ENCODE measurements around the gene C2CD5. TPM values are rescaled to one million over a fixed set of nuclear protein-coding genes. Genes with fewer than 3 reads are reported as not detected.
"Not testable (repeated sequence)": the region's sequence is repeated elsewhere in the genome, so short reads cannot be mapped to it uniquely, and the experiment has no call there.

C2CD5 gene
- total RNA-seq, 3 donors from 2014 or later: 56.3 to 68.6 (median 62.4) TPM

DNA sequence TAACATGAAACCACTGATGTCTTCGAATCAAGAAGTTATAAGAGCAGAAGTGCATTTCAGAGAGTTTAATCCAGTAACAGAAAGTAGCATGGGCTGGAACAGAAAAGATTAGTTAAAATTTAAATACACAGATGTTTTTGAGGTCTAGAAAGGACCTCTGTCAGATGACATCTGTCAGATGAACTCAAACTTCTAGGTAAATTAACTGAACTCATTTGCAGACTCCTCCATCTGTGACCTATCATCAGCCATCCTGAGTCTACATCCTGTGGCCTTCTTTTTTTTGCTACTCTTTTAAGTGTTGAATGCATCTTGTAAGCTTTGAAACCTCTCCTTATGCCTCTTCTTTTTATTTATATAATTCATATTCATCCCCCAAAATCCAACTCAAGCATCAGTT, 53.3 kb downstream of the C2CD5 start:
- intact Hi-C loops (cut with DNase I, micrococcal nuclease): no loop called here
- Histone ChIP-seq H3K9me3 (no peaks in the 10 kb centered on the region), H3K4me3 (no peak overlapping the region), H3K36me3 (ENCODE audit: low read depth) (no peaks in the 10 kb centered on the region), H3K4me1 (ENCODE audit: low read depth) (no peaks in the 10 kb centered on the region)
- DNase-seq (no peak), ATAC-seq (no peak)
- TF ChIP-seq CTCF (IDR thresholded peaks at IDR 0.05): no peak

- no peaks in the 10 kb centered on the region for H3K9me3 ChIP-seq
- TF ChIP-seq CTCF (IDR thresholded peaks at IDR 0.05): no peak
- H3K4me1 ChIP-seq (ENCODE audit: low read depth): no peaks in the 10 kb centered on the region
- no peak for ATAC-seq
- no peaks in the 10 kb centered on the region for H3K36me3 ChIP-seq (ENCODE audit: low read depth)
- H3K4me3 ChIP-seq: no peak overlapping the region
- no peak for DNase-seq
- intact Hi-C loops (cut with DNase I, micrococcal nuclease): no loop called here
Measured at GRCh38 chr12:22488478-22488877, 55.9 kb downstream of the C2CD5 start.

GRCh38 chr12:22487683-22488082, 56.7 kb downstream of the C2CD5 start:
- ATAC-seq; H3K36me3 ChIP-seq (ENCODE audit: low read depth); H3K4me3 ChIP-seq; H3K4me1 ChIP-seq (ENCODE audit: low read depth); intact Hi-C loops (cut with DNase I, micrococcal nuclease); H3K9me3 ChIP-seq; DNase-seq: not testable (repeated sequence)

- Histone ChIP-seq H3K4me1 (ENCODE audit: low read depth) (no peaks in the 10 kb centered on the region), H3K9me3 (no peaks in the 10 kb centered on the region), H3K36me3 (ENCODE audit: low read depth) (no peaks in the 10 kb centered on the region), H3K4me3 (no peak overlapping the region)
- DNase-seq (peak in 2 of 3 donors; percentile 26 to 30), ATAC-seq (peak; percentile 92)
- TF ChIP-seq CTCF (IDR thresholded peaks at IDR 0.05): no peak
- intact Hi-C loops (cut with DNase I, micrococcal nuclease): no loop called here
Measured at GRCh38 chr12:22481547-22482104, 62.7 kb downstream of the C2CD5 start.

DNA sequence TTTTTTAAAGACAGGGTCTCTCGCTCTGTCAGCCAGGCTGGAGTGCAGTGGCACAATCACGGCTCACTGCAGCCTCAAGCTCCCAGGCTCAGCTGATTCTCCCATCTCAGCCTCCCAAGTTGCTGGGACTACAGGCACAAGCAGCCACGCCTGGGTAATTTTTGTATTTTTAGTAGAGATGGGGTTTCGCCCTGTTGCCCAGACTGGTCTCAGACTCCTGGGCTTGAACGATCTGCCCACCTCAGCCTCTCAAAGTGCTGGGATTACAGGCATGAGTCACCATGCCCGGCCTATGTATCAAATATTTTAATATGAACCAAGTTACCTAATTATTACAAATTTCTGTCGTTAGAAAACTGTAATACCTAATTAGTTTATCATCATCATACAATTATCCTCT, 63.5 kb downstream of the C2CD5 start:
- H3K4me1 ChIP-seq (ENCODE audit: low read depth); H3K4me3 ChIP-seq; ATAC-seq; DNase-seq; intact Hi-C loops (cut with DNase I, micrococcal nuclease); H3K36me3 ChIP-seq (ENCODE audit: low read depth); H3K9me3 ChIP-seq: not testable (repeated sequence)

DNA sequence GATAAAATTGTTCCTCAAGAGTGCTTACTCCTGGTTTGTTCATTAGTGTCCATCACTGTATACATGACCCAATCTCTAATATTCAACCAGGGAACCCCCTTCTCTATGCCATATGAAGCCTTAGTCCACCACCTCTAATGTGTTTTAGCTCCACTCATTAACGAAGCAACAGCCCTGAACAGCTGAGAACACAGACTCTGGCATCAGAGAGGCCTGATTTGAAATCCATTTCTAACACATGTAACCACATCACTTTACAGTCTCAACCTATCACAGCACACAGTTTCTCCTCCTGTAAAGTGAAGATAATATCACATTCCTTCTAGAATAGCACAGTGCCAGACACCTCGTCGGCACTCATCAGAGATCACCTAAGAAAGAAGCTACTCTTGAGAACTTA, 64.3 kb downstream of the C2CD5 start:
- TF ChIP-seq CTCF (IDR thresholded peaks at IDR 0.05): no peak
- H3K36me3 ChIP-seq (ENCODE audit: low read depth): no peaks in the 10 kb centered on the region
- DNase-seq: no peak
- no peak overlapping the region for H3K4me3 ChIP-seq
- no peaks in the 10 kb centered on the region for H3K4me1 ChIP-seq (ENCODE audit: low read depth)
- H3K9me3 ChIP-seq: no peaks in the 10 kb centered on the region
- ATAC-seq: no peak
- intact Hi-C loops (cut with DNase I, micrococcal nuclease): no loop called here

DNA sequence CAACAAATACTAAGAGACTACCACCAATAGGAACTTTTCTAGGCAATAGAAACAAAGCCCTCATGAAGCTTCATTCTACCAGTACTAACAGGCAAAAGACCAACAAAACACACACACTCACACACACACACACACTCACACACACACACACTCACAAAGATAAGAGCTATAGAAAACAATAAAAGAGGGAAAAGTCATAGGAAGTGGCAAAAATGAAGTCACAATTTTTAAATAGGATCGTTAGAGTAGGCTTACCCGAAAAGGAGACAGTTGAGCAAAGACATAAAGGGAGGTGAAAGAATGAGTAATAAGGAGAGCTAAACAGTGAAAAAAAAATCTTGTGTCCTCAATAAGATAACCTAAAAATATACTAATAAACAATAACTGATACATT, 66.5 kb downstream of the C2CD5 start:
- H3K9me3 ChIP-seq: no peaks in the 10 kb centered on the region
- intact Hi-C loops (cut with DNase I, micrococcal nuclease): no loop called here
- no peak overlapping the region for H3K4me3 ChIP-seq
- no peaks in the 10 kb centered on the region for H3K36me3 ChIP-seq (ENCODE audit: low read depth)
- TF ChIP-seq CTCF (IDR thresholded peaks at IDR 0.05): no peak
- ATAC-seq (no peak), DNase-seq (no peak)
- no peaks in the 10 kb centered on the region for H3K4me1 ChIP-seq (ENCODE audit: low read depth)

Measured in mucosa of descending colon (tissue), 3 donors.